Spleen (tissue), 11 donors: ENCODE results near the gene NRG3. TPM values are rescaled to one million over a fixed set of nuclear protein-coding genes. Genes with fewer than 3 reads are reported as not detected.

Experiments used
- DNase-seq: peaks from one replicate; pipeline ENCODE4 v3.0.0-alpha.2; 2020
- H3K27ac ChIP-seq, 8 donors: fragments of 200-600 bp; sonication (generic) in 7 of 8; 1 replicate in 4 of 8; 2 replicates in 4 of 8; pipeline versions ENCODE4 v1.5.0 to v1.8.0; 2016 to 2021; ENCODE audit warnings: inconsistent platforms in 4 of 8, mild to moderate bottlenecking in 4 of 8, moderate library complexity in 1 of 8
- H3K27me3 ChIP-seq, 7 donors: fragments of 200-600 bp; sonication (generic) in 6 of 7; replicated peaks in 1 of 7; 1 replicate in 4 of 7; 2 replicates in 3 of 7; pipeline versions ENCODE4 v1.5.0 to v1.8.0; 2016 to 2021; ENCODE audit warnings: inconsistent platforms in 3 of 7, mild to moderate bottlenecking in 1 of 7
- H3K36me3 ChIP-seq, 6 donors: fragments of 200-600 bp; sonication (generic) in 5 of 6; 1 replicate in 4 of 6; 2 replicates in 2 of 6; pipeline versions ENCODE4 v1.5.0 to v1.8.0; 2016 to 2021; ENCODE audit warnings: inconsistent platforms in 2 of 6
- H3K4me1 ChIP-seq, 6 donors: fragments of 200-600 bp; sonication (generic) in 5 of 6; 1 replicate in 3 of 6; 2 replicates in 3 of 6; pipeline versions ENCODE4 v1.5.0 to v1.8.0; 2016 to 2021; ENCODE audit warnings: inconsistent platforms in 3 of 6
- H3K4me3 ChIP-seq, 8 donors: fragments of 200-600 bp; sonication (generic) in 7 of 8; 1 replicate in 4 of 8; 2 replicates in 4 of 8; pipeline versions ENCODE4 v1.5.0 to v1.8.0; 2016 to 2021; ENCODE audit warnings: inconsistent platforms in 4 of 8, mild to moderate bottlenecking in 4 of 8, moderate library complexity in 2 of 8
- H3K9me3 ChIP-seq, 8 donors: fragments of 200-600 bp; sonication (generic) in 7 of 8; 1 replicate in 4 of 8; 2 replicates in 4 of 8; pipeline versions ENCODE4 v1.5.0 to v1.8.0; 2016 to 2021; ENCODE audit warnings: inconsistent platforms in 4 of 8
- POLR2A ChIP-seq, 3 donors: fragments of 450-650 bp; IDR thresholded peaks; one replicate each; pipeline ENCODE4 v1.5.1; 2017; ENCODE audit warnings: antibody characterized with exemption in 3 of 3, mild to moderate bottlenecking in 1 of 3
- POLR2AphosphoS5 ChIP-seq, 3 donors: sonication (generic); formaldehyde crosslinking; IDR thresholded peaks; one replicate each; pipeline ENCODE4 v1.5.1; 2017; ENCODE audit warnings: antibody characterized with exemption in 3 of 3
- WGBS, 5 donors: extraction: QIAGEN DNeasy Blood & Tissue Kit in 3 of 5; methylation state at CpG; one replicate each; pipeline versions ENCODE4 v1.1.5 to v1.1.7; 2013 to 2018; 5-methylcytosine and 5-hydroxymethylcytosine counted together
- intact Hi-C: fragments of 100-400 bp; cut with DNase I; formaldehyde crosslinking; loops from one replicate; pipeline ENCODE4 v1.15.0; 2023; ENCODE audit warnings: low total_unique reads
- polyA plus RNA-seq, 3 donors: library from polyadenylated mRNA; stranded (reverse); fragments of 200-250 nt; gene quantifications; one replicate each; pipeline ENCODE4 v1.2.1, GENCODE V29; 2013
- total RNA-seq, 7 donors: library from RNA; depleted of rRNA in 3 of 7; stranded (reverse); fragments of >200 nt in 3 of 7; fragmentation: NEBNext Ultra II Directional in 4 of 7; extraction: Animal tissue kit (Norgen Biotek cat#: 25700) in 4 of 7; gene quantifications; one replicate each; pipeline versions ENCODE4 v1.1.0 to v1.2.1, GENCODE V29; 2016 to 2021
- TF ChIP-seq, protein P1 (sequence below), 11 experiments: fragments of 200-600 bp in 7 of 11; fragments of 450-650 bp in 4 of 11; sonication (generic) in 4 of 11; IDR thresholded peaks in 8 of 11; conservative IDR thresholded peaks in 3 of 11; 1 replicate in 7 of 11; 2 replicates in 4 of 11; pipeline versions ENCODE4 v1.4.0 to v1.8.0; 2016 to 2021; ENCODE audit warnings: antibody characterized with exemption in 11 of 11, inconsistent platforms in 4 of 11, mild to moderate bottlenecking in 1 of 11
- donor health status: healthy with polysubstance abuse.
- donor health status: DM: no; HTN: no; CAD: no; lungs with moderate emphysema.
- donor health status: DM: no; HTN: no; CAD: no.
- donor health status: Bipolar disorder and iron deficiency.
- donor health status: healthy.
- donor health status: DM: no; HTN: no; CAD: no.
- donor health status: DM: yes; HTN: yes; CAD: no.

The NRG3 gene
- total and polyA plus RNA-seq, 10 donors: 0.10 to 0.22 (median 0.21) TPM; not detected in 7

- no peak for DNase-seq
- intact Hi-C loops: no loop called here
- H3K27ac ChIP-seq: no peak overlapping the region
- H3K36me3 ChIP-seq: no peaks in the 10 kb centered on the region
- WGBS, 5 donors: 78 to 85% (median 82%) methylated on average over 4 of the region's 4 CpGs
- no peak overlapping the region for H3K4me3 ChIP-seq
- H3K27me3 ChIP-seq: peaks cover 0 to 46% (median 21%) of the 10 kb centered on the region in 7 donors
- peaks cover 0 to 8% (median 0%) of the 10 kb centered on the region in 8 donors for H3K9me3 ChIP-seq
- TF ChIP-seq POLR2AphosphoS5 (IDR thresholded peaks at IDR 0.05) (no peak), POLR2A (IDR thresholded peaks at IDR 0.05) (no peak)
- TF ChIP-seq, protein P1, sequence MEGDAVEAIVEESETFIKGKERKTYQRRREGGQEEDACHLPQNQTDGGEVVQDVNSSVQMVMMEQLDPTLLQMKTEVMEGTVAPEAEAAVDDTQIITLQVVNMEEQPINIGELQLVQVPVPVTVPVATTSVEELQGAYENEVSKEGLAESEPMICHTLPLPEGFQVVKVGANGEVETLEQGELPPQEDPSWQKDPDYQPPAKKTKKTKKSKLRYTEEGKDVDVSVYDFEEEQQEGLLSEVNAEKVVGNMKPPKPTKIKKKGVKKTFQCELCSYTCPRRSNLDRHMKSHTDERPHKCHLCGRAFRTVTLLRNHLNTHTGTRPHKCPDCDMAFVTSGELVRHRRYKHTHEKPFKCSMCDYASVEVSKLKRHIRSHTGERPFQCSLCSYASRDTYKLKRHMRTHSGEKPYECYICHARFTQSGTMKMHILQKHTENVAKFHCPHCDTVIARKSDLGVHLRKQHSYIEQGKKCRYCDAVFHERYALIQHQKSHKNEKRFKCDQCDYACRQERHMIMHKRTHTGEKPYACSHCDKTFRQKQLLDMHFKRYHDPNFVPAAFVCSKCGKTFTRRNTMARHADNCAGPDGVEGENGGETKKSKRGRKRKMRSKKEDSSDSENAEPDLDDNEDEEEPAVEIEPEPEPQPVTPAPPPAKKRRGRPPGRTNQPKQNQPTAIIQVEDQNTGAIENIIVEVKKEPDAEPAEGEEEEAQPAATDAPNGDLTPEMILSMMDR (IDR thresholded peaks at IDR 0.05 in 8 of 11, conservative IDR thresholded peaks at IDR 0.05 in 3 of 11): no peak
- peaks cover 0 to 10% (median 5%) of the 10 kb centered on the region in 6 donors for H3K4me1 ChIP-seq
Observed at GRCh38 chr10:81870472-81870871, 4.5 kb upstream of the NRG3 start.

DNA sequence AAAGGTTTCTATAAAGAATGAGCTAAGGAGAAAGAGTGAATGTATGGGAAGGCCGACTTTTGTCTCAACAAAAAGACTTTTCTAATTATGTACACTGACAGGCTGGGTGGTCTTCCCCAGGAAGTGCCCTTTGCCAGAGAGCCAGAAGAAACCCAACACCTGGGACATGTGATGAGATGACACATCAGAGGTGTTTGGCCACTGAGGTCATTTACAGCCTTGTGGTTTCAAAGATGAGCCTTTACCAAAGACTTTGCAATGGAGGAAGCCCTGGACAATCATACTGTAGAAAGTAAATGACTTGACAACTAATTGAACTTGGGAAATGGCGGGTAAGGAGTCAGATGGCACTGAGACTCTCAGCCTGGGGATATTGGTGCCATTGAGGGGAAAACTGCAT, 3.4 kb upstream of the NRG3 start:
- Histone ChIP-seq H3K4me3 (no peak overlapping the region), H3K9me3 (peaks cover 0 to 8% (median 0%) of the 10 kb centered on the region in 8 donors), H3K4me1 (peaks cover 0 to 21% (median 12%) of the 10 kb centered on the region in 6 donors), H3K27me3 (peaks cover 0 to 57% (median 31%) of the 10 kb centered on the region in 7 donors), H3K27ac (no peak overlapping the region), H3K36me3 (no peaks in the 10 kb centered on the region)
- intact Hi-C loops: no loop called here
- TF ChIP-seq POLR2A (IDR thresholded peaks at IDR 0.05): no peak
- TF ChIP-seq, protein P1 (IDR thresholded peaks at IDR 0.05 in 8 of 11, conservative IDR thresholded peaks at IDR 0.05 in 3 of 11): no peak
- no peak for TF ChIP-seq POLR2AphosphoS5 (IDR thresholded peaks at IDR 0.05)
- DNase-seq: no peak
- 63 to 82% (median 81%) methylated on average over 2 of the region's 2 CpGs for WGBS, 5 donors

- no peak for DNase-seq
- Histone ChIP-seq H3K4me1 (peaks cover 0 to 23% (median 12%) of the 10 kb centered on the region in 6 donors), H3K36me3 (no peaks in the 10 kb centered on the region), H3K9me3 (peaks cover 0 to 8% (median 0%) of the 10 kb centered on the region in 8 donors), H3K4me3 (no peak overlapping the region), H3K27me3 (peaks cover 0 to 64% (median 34%) of the 10 kb centered on the region in 7 donors), H3K27ac (no peak overlapping the region)
- WGBS, 5 donors: 55 to 71% (median 67%) methylated on average over 6 of the region's 6 CpGs
- intact Hi-C loops: no loop called here
- TF ChIP-seq POLR2AphosphoS5 (IDR thresholded peaks at IDR 0.05): no peak
- no peak for TF ChIP-seq POLR2A (IDR thresholded peaks at IDR 0.05)
- TF ChIP-seq, protein P1 (IDR thresholded peaks at IDR 0.05 in 8 of 11, conservative IDR thresholded peaks at IDR 0.05 in 3 of 11): no peak
Observed at GRCh38 chr10:81872206-81872862, 2.7 kb upstream of the NRG3 start.

- intact Hi-C loops: no loop called here
- no peak for TF ChIP-seq POLR2A (IDR thresholded peaks at IDR 0.05)
- TF ChIP-seq, protein P1 (IDR thresholded peaks at IDR 0.05 in 8 of 11, conservative IDR thresholded peaks at IDR 0.05 in 3 of 11): no peak
- TF ChIP-seq POLR2AphosphoS5 (IDR thresholded peaks at IDR 0.05): no peak
- no peak overlapping the region for H3K27ac ChIP-seq
- H3K4me1 ChIP-seq: peaks cover 0 to 23% (median 12%) of the 10 kb centered on the region in 6 donors
- WGBS, 5 donors: 20 to 27% (median 26%) methylated on average over 12 of the region's 12 CpGs
- peaks cover 0 to 8% (median 0%) of the 10 kb centered on the region in 8 donors for H3K9me3 ChIP-seq
- no peaks in the 10 kb centered on the region for H3K36me3 ChIP-seq
- no peak for DNase-seq
- peaks cover 0 to 75% (median 40%) of the 10 kb centered on the region in 7 donors for H3K27me3 ChIP-seq
- no peak overlapping the region for H3K4me3 ChIP-seq
Observed at GRCh38 chr10:81873231-81873931, 1.6 kb upstream of the NRG3 start.
